VCaP (cell line): ENCODE measurements around the gene UBAC1.

Experiments used
- H3K27ac ChIP-seq: fragments of 450-650 bp; 2 replicates; pipeline ENCODE4 v1.5.1; 2017
- TF ChIP-seq, protein P1 (sequence below): fragments of 450-650 bp; conservative IDR thresholded peaks from 2 replicates; pipeline ENCODE4 v1.5.1; 2017; ENCODE audit warnings: mild to moderate bottlenecking, moderate library complexity

The UBAC1 gene

GRCh38 chr9:136006169-136006568 is 45.0 kb upstream of the UBAC1 start:
- no peak overlapping the region for H3K27ac ChIP-seq
- TF ChIP-seq, protein P1, sequence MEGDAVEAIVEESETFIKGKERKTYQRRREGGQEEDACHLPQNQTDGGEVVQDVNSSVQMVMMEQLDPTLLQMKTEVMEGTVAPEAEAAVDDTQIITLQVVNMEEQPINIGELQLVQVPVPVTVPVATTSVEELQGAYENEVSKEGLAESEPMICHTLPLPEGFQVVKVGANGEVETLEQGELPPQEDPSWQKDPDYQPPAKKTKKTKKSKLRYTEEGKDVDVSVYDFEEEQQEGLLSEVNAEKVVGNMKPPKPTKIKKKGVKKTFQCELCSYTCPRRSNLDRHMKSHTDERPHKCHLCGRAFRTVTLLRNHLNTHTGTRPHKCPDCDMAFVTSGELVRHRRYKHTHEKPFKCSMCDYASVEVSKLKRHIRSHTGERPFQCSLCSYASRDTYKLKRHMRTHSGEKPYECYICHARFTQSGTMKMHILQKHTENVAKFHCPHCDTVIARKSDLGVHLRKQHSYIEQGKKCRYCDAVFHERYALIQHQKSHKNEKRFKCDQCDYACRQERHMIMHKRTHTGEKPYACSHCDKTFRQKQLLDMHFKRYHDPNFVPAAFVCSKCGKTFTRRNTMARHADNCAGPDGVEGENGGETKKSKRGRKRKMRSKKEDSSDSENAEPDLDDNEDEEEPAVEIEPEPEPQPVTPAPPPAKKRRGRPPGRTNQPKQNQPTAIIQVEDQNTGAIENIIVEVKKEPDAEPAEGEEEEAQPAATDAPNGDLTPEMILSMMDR, result no peak

GRCh38 chr9:136004712-136005111 is 43.5 kb upstream of the UBAC1 start:
- TF ChIP-seq, protein P1, result no peak
- no peak overlapping the region for H3K27ac ChIP-seq

- H3K27ac ChIP-seq, result no peak overlapping the region
- TF ChIP-seq, protein P1, result no peak
These were observed 43.0 kb upstream of the UBAC1 start for GRCh38 chr9:136004219-136004618.

DNA sequence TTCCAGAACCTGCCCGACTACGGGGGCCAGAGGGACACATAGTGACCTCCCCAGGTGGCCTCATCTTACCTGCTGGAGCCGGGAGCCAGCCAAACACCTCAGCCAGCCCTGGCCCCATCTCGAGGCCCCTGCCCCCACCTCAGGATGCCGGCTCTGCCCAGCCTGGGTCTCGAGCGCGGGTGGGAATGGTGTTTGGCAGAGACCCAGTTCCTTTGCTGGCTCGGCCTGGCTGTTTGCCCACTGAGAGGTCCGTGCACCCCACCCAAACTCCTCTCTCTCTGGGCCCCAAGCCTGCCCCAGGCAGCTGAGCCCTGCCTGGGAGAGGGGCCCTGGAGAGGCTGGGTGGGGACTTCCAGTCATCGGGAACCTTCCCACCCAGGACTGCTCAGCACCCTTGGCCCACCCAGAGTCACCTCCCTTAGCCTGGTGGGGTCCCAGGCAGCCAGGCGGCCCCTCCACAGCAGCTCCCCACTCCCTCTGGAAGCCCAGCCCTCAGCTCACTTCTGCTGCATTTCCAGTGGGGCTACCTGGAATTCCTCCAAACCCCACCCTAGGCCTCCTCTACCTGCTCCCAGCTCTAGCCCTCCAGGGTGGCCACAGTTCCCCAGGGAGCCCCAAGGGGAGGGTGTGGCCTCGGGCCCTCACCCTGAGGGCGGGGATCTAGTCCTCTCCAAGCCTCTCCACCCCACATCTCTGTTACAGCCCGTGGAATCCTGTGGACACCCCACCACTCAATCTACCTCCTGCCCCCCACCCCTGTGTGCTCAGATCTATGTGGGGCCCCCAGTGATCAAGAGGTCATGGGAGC is 42.4 kb upstream of the UBAC1 start:
- TF ChIP-seq, protein P1, result no peak
- no peak overlapping the region for H3K27ac ChIP-seq

DNA sequence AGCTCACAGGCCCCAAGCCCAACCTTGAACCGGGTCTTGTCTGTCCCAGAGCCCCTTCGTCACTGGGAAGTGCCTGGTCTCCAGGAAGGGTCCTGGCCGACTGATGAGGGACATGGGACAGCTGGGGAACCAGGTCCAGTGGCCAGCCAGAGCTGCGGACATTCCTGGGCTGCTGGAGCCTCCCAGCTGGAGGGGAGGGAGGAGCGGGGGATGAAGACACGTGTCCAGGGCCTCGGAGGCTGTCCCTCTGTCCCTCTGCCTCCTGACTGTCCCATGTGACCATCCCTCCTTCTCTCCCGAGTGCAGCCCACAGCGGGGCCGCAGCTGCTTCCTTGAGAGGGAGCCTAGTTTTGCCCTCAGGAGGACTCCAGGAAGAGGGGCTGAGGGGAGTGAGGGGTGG is 41.7 kb upstream of the UBAC1 start:
- TF ChIP-seq, protein P1, result no peak
- H3K27ac ChIP-seq, result no peak overlapping the region

- no peak overlapping the region for H3K27ac ChIP-seq
- TF ChIP-seq, protein P1, result no peak
These were observed 41.0 kb upstream of the UBAC1 start for GRCh38 chr9:136002215-136002614.

GRCh38 chr9:136001231-136001630 is 40.1 kb upstream of the UBAC1 start:
- H3K27ac ChIP-seq, result no peak overlapping the region
- TF ChIP-seq, protein P1, result no peak
